Measurements from ENCODE around the gene RCOR1.
"Not testable (repeated sequence)": the region's sequence is repeated elsewhere in the genome, so short reads cannot be mapped to it uniquely, and the experiment has no call there.

Gene RCOR1

DNA sequence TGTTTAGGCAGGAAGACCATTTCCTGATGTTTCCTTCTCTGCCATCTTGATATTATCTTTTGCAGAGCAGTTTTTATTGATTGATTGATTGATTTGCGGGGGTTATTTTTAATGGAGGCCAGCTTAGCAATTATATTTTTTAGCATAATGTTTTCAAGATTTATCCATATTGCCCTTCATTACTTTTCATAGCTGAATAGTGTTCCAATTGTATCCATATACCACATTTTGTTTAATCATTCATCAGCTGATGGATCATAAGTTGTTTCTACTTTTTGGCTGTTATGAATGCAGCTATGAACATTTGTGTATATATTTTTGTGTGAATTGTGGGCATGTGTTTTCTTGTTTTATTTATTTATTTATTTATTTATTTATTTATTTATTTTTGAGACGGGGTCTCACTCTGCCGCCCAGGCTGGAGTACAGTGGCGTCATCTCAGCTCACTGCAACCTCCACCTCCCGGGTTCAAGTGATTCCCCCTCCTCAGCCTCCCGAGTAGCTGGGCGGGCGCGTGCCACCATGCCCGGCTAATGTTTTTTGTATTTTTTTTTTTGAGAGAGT is 20.9 kb upstream of the RCOR1 start:
- DNase-seq = no peak

DNA sequence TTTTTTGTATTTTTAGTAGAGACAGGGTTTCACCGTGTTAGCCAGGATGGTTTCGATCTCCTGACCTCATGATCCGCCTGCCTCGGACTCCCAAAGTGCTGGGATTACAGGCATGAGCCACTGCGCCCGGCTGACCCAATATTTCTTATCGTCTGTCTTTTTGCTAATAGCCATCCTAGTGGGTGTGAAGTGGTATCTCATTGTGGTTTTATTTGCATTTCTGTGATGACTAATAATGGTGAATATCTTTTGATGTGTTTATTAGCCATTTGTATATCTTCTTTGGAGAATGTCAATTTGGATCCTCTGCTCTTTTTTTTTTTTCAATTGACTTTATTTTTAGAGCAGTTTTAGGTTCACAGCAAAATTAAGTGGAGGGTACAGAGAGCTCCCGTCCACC is 19.3 kb upstream of the RCOR1 start:
- DNase-seq = not testable (repeated sequence)

DNA sequence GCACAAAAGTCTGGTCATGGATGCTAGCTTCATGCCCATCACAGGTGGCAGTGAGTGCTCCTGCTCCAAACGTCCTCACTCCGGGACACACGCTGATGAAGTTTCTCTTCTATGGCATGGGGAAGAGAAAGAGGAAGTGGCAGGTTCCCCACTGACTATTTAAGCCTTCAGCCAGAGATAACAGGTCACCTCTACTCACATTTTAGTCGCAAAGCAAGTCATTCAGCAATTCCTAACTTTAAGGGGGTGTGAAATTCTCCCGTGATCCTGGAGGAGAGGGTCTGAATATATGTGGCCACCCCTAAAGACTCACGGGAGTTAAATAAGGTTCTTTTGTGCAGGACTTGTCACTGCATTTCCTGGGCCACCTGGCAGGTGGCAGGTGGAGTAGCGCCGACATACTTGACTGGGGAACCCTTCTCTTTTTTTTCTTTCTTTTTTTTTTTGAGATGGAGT is 18.8 kb upstream of the RCOR1 start:
- DNase-seq = no peak

DNA sequence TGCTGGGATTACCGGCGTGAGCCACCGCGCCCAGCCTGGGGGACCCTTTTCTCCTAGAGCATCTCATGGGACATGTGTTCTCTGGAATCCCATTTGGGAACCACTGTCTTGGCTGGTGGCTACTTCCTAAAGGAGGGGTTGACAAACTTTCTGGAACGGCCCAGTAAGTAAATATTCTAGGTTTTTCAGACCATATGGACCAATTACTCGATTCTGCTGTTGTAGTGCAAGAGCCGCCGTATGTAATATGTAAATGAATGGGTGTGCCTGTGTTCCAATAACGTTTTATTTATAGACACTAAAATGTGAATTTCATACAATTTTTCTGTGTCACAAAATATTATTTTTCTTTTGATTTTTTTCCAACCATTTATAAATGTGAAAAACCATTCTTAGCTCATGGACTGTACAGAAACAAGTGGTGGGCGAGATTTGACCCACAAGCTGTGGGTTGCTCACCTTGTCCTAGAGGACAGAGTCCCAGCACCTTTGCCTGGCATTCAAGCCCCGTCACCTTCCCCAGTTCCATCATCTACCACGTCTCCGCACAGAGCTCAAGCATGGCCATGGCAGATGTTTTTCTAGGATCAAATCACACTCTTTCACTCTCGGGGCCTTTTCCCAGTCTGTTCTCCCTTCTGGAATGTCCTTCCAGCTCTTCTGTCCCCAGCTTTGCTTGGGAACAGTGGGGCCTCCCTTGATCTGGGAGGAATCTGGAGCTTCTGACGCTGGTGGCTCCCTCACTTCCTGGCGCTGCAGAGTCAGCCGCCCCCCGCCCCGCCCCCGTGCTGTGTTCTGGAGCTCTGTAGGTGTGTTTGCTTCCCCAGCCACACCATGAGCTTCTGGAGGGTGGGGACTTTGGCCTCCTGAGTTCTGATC is 17.9 kb upstream of the RCOR1 start:
- no peak for DNase-seq

DNA sequence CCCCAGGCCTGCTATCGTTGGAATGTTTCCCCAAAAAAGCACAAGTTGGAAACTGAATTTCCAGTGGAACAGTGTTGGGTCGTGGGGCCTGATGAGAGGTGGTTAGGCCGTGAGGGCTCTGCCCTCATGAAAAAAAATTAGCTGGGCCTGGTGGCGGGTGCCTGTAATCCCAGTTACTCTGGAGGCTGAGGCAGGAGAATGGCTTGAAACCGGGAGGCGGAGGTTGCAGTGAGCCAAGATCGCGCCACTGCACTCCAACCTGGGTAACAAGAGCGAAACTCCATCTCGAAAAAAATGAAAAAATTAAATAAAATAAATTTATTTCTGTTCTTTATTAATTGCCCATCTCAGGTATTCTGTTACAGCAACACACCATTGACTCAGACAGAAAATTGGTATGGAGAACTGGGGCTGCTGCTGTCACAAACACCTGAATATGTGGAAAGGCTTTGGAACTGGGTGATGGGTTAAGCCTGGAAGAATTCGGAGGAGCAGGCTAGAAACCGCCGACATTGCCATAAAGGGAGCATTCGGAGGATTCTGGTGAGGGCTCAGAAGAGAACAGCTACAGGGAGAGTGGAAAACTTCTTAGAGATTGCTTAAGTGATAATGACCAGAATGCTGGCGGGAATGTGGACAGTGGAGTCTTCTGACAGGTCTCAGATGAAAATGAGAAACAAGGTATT is 17.1 kb upstream of the RCOR1 start:
- no peak for DNase-seq

DNA sequence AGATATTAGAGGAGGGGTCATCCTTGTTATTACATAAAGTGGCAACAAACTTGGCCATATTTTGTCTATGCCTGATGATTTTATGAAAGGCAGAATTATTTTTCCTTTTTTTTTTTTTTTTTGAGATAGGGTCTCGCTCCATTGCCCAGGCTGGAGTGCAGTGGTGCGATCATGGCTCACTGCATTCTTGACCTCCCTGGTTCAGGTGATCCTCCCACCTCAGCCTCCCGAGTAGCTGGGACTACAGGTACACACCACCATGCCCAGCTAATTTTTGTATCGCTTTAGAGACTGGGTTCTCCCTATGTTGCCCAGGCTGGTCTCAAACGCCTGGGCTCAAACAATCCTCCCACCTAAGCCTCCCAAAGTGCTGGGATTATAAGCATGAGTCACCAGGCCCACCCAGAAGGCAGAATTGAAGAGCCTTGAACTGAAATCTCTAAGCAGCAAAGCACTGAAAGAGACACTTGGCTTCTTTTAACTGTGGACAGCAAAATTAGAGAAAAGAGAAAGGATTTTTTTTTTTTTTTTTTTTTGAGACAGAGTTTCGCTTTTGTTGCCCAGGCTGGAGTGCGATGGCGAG is 16.5 kb upstream of the RCOR1 start:
- not testable (repeated sequence) for DNase-seq

DNA sequence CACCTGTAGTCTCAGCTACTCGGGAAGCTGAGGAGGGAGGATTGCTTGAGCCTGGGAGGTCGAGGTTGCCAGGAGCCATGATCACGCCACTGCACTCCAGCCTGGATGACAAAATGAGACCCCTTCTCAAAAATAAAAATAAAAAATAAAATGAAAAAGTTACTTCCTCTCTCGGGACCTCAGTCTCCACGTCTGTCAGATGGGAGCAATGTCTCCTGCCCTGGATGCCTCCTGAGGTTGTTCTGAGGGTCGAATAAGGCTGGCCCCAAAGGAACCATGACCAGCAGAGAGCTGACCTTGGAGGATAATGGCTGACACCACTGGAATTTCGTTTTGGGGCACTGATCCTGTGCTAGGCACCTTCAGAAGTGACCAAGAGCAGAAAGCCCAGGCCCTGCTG is 13.6 kb upstream of the RCOR1 start:
- no peak for DNase-seq

DNA sequence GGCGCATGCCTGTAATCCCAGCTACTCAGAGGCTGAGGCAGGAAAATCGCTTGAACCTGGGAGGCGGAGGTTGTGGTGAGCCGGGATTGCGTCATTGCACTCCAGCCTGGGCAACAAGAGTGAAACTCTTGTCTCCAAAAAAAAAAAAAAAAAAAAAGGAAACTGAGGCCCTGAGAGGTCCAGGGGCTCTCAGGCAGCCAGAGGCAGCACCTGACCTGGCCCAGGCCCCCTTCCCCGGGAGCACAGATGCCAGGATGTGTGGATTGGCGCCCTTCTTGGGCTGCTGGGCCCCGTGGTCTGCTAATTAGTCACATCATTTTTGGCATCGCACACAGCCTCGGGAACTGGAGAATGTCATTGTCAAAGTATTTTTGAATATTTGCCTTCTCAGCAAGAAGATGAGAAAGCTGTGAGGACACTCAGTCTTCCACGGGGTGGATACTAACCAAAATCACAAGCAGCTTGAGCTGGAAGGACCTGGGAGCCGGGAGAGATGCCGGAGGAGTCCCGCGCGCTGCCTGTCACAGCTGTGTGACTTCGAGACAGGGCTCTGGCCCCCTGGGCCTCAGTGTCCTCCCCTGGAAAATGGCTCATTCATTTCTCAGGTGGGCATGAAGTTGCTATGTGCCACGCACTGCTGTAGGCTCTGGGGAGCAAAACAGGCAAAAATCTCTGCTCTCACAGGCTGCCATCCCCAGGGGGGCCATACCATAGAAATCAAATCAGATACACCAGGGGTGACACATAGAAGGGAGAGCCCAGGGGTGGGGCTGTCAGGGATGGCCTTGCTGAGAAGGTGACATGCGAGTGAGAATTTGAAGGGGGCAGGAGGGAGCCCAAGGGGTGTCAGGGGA is 12.5 kb upstream of the RCOR1 start:
- DNase-seq = no peak

DNA sequence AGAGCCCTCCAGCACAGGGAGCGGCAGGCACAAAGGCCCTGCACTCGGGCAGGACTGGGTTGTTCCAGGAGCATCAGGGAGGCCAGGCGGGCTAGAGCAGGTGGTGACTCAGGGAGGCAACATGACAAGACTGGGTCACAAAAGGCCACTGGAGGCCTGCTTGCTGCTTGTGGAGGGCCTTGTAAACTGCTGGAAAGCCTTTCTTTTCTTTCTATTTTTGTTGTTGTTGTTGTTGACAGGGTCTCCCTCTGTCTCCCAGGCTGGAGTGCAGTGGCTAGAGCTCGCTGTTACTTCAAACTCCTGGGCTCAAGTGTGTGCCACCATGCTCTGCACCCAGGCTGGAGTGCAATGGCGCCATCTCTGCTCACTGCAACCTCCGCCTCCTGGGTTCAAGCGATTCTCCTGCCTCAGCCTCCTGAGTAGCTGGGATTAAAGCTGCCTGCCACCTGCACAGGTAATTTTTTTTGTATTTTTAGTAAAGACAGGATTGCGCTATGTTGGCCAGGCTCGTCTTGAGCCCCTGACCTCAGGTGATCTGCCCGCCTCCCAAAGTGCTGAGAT is 11.8 kb upstream of the RCOR1 start:
- DNase-seq = no peak

DNA sequence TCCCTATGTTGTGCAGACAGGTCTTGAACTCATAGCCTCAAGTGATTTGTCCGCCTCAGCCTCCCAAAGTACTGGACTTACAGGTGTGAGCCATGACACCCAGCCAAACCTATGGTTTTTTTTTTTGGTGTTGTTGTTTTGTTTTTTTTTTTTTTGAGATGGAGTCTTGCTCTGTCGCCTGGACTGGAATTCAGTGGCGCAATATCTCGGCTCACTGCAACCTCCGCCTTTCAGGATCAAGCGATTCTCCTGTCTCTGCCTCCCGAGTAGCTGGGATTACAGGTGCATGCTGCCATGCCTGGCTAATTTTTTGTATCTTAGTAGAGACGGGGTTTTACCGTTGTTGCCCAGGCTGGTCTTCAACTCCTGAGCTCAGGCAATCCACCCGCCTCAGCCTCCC is 11.3 kb upstream of the RCOR1 start:
- DNase-seq = no peak

DNA sequence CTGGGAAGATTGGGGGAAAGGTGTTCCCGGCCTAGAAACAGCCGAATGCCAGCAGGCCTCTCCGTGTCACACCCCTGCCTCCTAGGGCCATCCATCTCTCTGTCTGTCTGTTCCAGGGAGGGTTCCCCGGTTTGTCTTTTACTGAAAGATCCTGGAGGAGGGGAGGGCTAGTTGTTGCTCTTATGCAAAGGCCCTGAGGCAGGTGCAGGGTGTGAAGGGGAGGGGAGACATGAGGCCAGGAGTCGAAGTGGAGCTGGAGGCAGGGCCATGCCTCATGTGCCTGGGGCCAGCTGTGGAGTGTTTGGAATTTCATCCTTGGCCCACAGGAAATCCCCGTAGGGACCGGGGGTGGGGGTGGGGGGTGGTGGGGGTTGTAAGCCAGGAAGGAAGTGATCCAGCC is 8.7 kb upstream of the RCOR1 start:
- DNase-seq = no peak

DNA sequence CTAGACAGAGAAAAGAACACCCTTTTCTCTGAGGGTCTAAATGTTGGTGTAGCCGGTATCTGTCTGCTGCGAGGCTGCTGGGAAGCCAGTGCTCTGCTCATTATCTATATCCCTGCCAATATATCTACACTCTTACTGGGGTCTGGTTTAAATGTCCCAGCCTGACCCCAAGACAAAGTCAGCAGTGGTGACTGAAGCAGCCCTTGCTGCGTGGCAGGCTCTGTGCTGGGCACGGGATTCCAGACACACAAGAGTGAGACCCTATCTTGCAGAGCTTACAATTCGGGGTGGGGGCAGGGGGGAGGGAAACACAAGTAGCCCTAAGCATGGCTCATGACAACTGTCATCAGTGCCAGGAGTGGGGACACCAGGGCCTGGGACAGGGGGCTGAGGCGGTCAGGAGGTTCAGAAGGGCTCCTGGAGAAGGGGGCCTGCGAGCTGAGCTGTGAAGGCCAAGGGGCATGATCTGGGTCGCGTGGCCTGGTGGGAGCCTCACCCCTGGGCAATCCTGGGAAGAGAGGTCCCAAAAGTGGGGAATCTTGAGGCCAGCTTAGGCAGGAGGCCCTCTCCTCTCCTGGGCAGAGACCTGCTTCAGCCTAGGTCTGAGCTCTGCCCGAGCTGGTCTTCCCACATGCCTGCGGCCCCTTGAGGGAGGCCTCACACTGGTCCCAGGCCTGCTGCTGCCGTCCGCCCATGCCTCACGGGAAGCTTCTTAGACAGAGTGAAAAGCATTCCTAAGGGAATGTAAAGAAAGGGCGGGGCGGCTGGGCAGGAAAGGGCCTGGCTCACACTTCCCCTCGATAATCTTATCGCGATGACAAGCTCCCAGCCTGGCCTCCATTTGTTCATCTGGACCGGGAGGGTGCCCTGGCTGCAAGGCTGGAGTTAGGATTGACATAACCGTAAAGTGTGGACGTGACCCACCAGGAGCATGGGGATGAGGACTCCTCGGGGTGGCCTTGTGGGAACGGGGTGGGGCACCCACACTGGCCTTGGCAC is 7.3 kb upstream of the RCOR1 start:
- no peak for DNase-seq

DNA sequence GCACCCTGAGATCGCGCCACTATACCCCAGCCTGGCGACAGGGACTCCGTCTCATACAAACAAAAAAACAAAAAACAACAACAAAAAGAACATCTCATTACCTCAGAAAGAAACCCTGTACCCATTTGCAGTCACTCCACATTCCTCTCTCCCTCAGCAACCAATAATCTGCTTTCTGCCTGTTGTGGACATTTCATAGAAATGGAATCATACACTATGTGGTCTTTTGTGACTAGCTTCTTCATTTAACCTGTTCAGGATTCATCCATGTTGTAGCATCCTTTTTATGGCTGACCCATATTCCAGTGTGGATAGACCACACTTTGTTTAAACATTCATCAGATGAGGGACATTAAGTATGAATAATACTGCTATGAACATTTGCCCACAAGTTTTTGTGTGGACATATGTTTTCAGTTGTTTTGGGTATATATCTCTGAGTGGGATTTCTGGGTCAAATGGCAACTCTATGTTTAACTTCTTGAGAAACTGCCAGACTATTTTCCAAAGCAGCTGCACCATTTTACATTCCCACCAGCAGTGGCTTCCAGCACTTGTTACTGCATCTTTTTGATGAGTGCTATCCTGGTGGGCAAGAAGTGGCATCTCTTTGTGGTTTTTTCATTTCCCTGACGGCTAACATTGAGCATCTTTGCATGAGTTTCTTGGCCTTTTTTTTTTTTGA is 5.9 kb upstream of the RCOR1 start:
- DNase-seq = no peak

DNA sequence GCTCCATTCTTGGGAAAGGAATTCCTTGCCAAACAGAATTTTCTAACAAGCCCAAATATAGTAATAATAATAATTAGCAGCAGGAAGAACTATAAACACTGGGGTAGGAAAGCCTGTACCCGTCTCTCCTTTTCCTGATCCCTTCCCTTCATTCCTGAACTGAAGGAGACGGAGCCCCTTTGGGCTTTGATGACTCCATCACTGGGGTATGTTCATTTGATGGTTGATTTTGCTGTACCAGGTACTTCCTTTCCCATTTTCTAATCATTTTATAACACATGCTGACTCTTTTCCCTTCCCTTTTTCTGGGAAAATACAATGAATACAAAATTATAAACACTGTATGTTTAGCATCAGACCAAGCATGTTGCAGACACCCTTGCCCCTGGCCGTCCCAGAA is 3.6 kb upstream of the RCOR1 start:
- no peak for DNase-seq

DNA sequence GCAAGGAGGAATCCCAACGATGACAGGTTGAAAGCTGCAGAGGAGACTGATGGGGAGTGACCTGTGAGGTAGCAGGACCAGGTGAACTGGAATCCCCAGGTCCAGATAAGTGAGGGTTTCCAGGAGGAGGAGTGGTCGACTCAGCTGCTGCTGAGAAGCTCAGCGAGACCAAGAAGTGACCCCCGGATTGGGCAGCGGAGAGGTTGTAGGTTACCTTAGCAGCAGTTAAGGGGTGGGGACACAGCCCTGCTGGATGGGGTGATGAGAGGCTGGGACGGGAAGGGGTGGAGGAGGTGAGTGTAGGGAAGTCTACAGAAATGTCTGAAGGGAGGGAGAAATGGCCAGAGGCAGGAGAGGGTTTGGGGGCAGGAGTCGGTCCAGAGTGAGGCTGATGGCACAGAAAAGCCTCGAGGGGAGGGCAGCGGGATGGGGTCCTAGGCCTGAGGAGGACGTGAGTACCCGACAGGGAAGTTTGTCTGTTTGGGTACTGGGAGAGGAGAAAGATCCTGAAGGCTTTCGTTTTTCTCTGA is 2.6 kb upstream of the RCOR1 start:
- no peak for DNase-seq

DNA sequence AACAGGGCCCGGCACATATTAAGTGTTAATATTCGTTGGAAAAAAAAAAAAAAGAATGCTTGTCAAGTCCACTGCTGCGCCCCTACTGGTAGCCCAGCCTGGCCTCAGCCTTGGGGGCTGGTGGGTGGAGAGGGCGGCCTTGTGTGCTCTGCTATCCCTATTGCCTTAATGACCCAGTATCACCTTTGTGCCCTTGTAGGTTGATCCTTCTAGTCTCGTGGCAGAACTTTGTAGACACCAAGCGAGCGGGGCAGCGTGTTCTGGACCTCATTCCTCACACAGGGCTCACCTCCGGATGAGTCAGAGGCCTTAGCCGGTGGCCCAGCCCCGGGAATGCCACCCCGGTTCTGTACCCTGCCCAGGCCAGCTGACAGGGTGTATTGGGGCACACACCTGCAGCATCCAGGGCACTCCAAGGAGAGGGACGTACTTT is 1.8 kb upstream of the RCOR1 start:
- DNase-seq = no peak

DNA sequence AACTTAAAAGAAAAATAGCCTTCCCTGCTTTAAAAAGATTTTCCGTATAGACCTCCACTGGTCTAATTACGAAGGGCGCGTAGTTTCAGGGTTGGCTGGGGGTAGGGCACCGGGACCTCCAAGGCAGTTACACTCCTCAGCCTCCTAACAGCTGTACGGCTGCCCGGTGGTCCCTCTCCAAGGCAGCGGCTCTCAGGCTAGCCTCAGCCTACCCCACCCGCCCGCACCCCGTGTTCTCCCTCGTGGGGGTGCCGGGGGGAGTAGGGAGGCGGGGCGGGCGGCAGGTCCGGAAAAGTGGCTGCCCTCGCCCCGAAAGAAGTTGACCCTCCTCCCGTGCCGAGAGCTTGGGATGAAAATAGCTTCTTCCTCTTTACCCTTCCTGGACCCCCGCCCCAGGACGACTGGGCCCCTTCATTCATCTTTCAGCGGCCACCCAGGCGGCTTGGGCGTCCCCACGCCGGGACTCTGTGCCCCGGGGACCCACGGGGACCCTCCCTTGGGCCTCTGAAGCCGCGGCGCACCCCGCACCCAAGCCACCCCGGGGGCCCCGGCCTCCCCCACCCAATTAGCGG is 991 bp upstream of the RCOR1 start:
- DNase-seq = no peak

DNA sequence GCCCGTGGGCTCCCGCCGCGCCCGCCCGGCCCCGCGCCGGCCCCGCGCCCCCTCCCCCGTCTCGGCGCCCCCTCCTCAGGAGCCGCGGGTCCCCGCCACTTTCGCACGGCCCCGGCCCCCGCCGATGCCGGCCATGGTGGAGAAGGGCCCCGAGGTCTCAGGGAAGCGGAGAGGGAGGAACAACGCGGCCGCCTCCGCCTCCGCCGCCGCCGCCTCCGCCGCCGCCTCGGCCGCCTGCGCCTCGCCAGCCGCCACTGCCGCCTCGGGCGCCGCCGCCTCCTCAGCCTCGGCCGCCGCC is 263 bp downstream of the RCOR1 start:
- no peak for DNase-seq

DNA sequence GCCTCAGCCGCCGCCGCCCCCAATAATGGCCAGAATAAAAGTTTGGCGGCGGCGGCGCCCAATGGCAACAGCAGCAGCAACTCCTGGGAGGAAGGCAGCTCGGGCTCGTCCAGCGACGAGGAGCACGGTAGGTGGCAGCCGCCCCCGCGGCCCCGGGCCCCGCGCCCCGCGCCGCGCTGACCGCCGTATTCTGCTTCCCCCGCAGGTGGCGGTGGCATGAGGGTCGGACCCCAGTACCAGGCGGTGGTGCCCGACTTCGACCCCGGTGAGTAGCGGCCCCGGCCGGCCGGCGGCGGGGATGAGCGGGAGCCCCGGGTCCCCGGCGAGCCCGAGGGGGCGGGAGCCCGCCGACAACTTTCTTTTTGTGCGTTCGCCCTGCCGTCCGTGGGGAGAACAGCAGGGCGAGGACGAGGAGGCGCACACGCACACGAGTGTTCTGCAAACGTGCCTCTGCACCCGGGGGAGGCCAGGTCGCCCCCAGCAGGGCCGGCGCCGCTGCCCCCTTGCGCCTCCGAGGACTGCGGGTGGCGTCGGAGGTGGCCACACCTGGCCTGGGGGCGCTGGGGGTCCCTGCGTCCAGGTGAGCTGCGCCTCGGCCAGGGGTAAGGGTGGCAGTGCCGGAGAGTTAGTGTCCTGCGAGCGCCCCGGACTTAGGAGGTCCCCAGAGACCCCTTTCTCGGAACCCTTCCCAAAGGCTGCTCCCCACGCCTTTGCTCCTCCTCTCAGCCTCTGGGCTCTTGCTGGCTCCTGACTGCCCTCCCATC is 794 bp downstream of the RCOR1 start:
- DNase-seq = peak; percentile 37
